Inflammatory macrophage treated with lipopolysaccharide for 4 hours (primary cell): ENCODE data around the gene ABI2.

Experiments used
- DNase-seq: peaks from one replicate; pipeline ENCODE4 v3.0.0-alpha.2; 2020

ABI2 gene

GRCh38 chr2:203484266-203485112, 156.3 kb downstream of the ABI2 start:
- DNase-seq, result peak; percentile 44

- DNase-seq, result no peak
These were observed 161.3 kb downstream of the ABI2 start for GRCh38 chr2:203489531-203489930.

- DNase-seq, result no peak
These were observed 162.2 kb downstream of the ABI2 start for GRCh38 chr2:203490391-203490790.

GRCh38 chr2:203492965-203493364, 164.8 kb downstream of the ABI2 start:
- DNase-seq, result no peak
